Fibroblast of villous mesenchyme (primary cell): Measurements from ENCODE around the gene CGNL1. TPM values are rescaled to one million over a fixed set of nuclear protein-coding genes. Genes with fewer than 3 reads are reported as not detected.

ENCODE experiments used
- DNase-seq: peaks from one replicate; pipeline ENCODE4 v3.0.0-alpha.2; 2010; ENCODE audit warnings: low read depth
- H3K4me3 ChIP-seq: 2 replicates; pipeline ENCODE4 v1.5.1; 2011; ENCODE audit warnings: low read depth, mild to moderate bottlenecking, low read length
- CTCF ChIP-seq: IDR thresholded peaks from 2 replicates; pipeline ENCODE4 v1.5.1; 2012; ENCODE audit warnings: low read depth, mild to moderate bottlenecking, low read length; ENCODE audit not compliant: insufficient read depth
- total RNA-seq: library from RNA; depleted of rRNA; stranded (reverse); fragments of >200 nt; gene quantifications from 2 replicates; pipeline ENCODE4 v1.2.3, GENCODE V29; 2012

CGNL1 gene
- total RNA-seq, 1 donor, result 0.43 TPM

GRCh38 chr15:57422113-57422754, 45.9 kb downstream of the CGNL1 start:
- no peak for TF ChIP-seq CTCF
- H3K4me3 ChIP-seq, result no peak overlapping the region
- DNase-seq, result no peak

- no peak for TF ChIP-seq CTCF
- DNase-seq, result no peak
- no peak overlapping the region for H3K4me3 ChIP-seq
These were observed 47.4 kb downstream of the CGNL1 start for GRCh38 chr15:57423599-57424140.

- no peak for DNase-seq
- H3K4me3 ChIP-seq, result no peak overlapping the region
- no peak for TF ChIP-seq CTCF
These were observed 48.5 kb downstream of the CGNL1 start for GRCh38 chr15:57424628-57425405.

GRCh38 chr15:57425842-57426241, 49.5 kb downstream of the CGNL1 start:
- DNase-seq, result no peak
- no peak overlapping the region for H3K4me3 ChIP-seq
- no peak for TF ChIP-seq CTCF

- no peak overlapping the region for H3K4me3 ChIP-seq
- no peak for TF ChIP-seq CTCF
- peak; percentile 69 for DNase-seq
These were observed 51.1 kb downstream of the CGNL1 start for GRCh38 chr15:57427367-57427821.

- no peak for TF ChIP-seq CTCF
- DNase-seq, result peak; percentile 17
- H3K4me3 ChIP-seq, result no peak overlapping the region
These were observed 55.9 kb downstream of the CGNL1 start for GRCh38 chr15:57432141-57432741.
